ENCODE results near the gene VPS13A.
"Not testable (repeated sequence)": the region's sequence is repeated elsewhere in the genome, so short reads cannot be mapped to it uniquely, and the experiment has no call there.

The VPS13A gene

DNA sequence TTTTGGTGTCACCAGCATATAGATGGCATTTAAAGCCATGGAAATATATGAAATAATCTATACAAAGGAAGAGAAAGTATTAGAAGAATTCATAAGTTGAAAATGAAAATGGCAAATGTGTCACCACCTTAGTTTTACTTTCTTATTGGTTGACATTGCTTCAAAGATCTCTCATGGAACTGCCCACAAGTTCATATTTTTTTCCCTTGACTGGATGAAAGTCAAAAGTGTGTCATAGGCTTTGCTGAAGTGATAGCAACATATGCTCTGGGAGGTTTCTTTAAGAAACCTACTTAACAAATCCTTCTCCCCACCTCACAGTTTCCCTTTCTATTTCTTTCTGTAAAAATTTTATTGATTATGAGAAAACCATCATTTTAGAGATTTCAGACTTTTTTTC lies 127.2 kb downstream of the VPS13A start:
- no peak for DNase-seq (ENCODE audit: low read depth in 2 of 2)

DNA sequence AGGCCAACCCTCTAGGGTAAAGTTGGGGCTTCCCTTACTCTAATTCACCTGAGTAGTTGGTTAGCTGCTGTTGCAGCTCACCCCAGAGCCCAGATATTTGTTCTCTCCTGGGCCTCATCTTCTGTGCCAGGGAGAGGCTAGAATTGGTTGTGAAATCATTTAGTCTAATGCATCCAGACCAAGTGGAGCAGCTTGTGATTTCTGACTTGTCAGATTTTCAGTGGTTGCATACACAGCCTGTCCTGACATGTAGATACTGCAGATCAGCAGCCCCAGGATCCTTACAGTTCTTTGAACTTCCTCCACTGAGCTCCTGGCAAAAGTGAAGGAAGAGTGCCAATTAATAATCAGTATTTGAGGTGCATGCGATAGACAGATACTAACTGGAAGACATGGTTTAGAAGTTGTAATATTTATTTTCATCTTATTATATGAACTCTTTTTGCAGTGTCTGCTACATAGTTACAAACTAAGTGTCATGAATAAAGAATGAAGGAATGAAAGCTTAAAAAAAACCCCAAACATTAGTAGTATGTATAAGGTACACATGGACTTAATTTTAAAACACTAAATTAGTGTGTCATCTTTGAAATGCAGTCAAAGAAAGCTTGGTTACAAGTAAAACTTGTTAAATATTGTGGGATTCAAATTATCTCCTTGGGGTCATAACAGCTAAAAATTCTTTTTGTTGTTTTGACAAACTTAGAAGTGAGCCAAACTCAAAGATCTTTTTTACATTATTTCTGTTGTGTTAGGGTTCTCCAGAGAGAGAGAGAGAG lies 128.5 kb downstream of the VPS13A start:
- DNase-seq (ENCODE audit: low read depth in 2 of 2): no peak

DNA sequence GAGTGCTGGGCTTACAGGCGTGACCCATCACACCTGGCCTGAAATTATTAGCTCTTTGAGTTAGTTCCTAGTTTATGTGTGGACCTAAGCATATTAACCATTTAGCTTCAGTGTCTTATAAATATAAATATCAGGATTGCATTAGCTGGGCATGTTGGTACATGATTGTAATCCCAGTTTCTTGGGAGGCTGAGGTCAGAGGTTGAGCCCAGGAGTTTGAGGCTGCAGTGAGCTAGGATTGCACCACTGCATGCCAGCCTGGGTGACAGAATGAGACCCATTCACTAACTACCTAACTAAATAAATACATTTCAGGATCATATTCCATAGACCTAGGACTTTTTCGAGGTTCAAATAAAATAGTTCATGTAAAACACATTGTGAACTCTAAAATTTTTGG lies 129.8 kb downstream of the VPS13A start:
- no peak for DNase-seq (ENCODE audit: low read depth in 2 of 2)

DNA sequence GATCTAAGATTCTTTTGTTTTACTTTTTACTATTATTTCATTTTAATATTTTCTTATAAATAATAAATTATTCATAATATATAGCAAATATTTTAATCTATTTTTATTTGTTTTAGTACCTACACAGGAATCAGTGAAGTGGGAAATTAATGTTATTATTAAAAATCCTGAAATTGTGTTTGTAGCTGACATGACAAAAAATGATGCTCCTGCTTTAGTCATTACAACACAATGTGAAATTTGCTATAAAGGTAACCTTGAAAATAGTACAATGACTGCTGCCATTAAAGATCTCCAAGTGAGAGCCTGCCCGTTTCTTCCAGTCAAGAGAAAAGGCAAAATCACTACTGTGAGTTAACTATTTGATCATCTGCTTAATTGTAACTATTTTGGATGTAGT lies 138.7 kb downstream of the VPS13A start:
- no peak for DNase-seq (ENCODE audit: low read depth in 2 of 2)

DNA sequence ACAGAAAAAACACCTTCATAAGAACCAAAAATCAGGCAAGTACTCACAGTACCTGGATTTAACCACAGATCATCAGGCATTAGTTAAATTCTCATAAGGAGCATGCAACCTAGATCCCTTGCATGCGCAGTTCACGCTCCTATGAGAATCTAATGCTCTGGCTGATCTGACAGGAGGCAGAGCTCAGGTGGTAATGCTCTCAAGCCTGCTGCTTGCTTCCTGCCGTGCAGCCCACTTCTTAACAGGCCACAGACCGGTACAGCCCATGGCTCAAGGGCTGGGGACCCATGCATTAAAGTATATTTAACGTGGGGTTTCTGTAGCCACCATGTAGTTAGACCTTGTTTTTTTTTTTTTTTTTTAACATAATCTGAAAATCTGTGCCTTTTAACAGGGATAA lies 147.7 kb downstream of the VPS13A start:
- no peak for DNase-seq (ENCODE audit: low read depth in 2 of 2)

DNA sequence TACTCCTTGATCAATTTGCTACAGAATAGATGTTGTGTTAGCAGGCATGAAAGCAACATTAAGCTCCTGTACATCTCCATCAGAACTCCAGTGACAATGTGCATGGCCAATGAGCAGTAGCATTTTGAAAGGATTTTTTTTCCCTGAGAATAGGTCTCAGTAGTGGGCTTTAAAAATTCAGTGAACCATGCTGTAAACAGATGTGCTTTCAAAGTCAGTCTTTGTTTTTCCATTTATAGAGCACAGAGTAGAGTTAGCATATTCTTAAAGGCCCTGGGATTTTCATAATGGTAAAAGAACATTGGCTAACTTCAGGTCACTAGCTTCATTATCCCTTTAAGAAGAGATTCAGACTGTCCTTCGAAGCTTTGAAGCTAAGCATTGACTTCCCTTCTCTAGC lies 150.8 kb downstream of the VPS13A start:
- no peak for DNase-seq (ENCODE audit: low read depth in 2 of 2)

DNA sequence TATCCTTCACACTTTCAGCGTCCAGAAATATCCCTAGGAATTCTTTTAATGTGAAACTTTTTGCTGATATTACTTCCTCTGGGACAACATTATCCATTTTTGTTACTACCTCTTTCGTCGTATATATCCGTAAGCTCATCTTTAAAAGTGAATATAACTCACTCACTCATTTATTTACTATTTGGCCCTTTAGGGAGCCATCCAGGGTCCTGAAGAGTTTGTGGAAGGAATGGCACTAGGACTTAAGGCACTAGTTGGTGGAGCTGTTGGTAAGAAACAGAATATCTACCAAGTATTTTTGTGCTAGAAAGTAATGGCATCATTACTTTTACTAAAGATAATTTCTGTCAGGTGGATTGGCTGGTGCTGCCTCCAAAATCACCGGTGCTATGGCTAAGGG lies 192.7 kb downstream of the VPS13A start:
- no peak for DNase-seq (ENCODE audit: low read depth in 2 of 2)

DNA sequence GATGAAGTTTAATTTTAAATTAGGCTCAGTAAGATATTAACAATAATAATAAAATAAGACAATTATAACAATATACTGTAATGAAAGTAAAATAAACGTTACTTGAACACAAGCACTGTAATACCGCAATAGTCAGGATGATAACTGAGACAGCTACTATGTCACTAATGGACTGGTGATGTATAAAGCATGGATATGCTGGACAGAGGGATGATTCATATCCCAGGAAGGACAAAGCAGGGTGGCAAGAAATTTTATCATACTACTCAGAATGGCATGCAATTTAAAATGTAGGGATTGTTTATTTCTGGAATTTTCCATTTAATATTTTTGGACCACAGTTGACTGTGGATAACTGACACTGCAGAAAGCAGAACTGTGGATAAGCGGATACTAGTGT lies 196.9 kb downstream of the VPS13A start:
- no peak for DNase-seq (ENCODE audit: low read depth in 2 of 2)

DNA sequence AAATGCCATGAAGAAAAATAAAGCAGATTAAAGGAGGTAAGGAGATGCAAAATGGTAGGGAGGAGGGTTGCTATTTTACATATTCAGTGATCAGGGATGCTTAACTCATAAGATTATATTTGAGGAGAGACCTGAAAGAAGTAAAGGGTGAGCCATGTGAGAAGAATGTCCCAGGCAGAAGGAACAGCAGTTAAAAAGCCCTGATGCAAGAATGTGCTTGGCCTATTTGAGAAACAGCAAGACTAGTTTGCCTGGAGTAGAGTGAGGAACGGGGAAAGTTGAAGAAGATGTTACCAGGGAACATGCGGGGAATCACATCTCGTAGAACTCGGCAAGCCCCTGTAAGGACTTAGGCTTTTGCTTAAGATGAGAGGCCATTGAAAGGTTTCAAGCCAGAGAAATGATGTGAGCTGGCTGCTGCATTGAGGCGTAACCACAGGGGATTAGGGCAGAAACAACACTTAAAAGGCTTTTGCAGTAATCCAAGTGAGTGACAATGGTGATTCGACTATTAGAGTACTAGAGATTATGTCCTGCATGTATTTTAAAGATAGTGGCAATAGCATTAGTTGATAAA lies 198.7 kb downstream of the VPS13A start:
- no peak for DNase-seq (ENCODE audit: low read depth in 2 of 2)

DNA sequence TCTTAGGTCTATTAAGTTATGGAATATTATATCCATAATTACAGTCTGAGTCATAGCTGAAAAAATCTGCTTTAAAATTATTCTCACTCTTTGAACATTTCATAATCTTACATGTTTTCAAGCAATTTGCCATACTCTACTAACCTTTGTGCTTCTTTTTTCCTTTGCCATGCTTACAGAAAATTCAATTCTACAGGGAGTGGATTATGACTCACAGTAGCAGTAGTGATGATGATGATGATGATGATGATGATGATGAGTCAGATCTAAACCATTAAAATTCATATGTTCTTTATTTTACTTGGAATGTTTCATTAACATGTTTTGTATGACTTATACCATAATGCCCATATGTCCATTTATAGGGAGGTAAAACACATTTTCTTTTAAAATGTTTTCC lies 207.1 kb downstream of the VPS13A start:
- no peak for DNase-seq (ENCODE audit: low read depth in 2 of 2)

DNA sequence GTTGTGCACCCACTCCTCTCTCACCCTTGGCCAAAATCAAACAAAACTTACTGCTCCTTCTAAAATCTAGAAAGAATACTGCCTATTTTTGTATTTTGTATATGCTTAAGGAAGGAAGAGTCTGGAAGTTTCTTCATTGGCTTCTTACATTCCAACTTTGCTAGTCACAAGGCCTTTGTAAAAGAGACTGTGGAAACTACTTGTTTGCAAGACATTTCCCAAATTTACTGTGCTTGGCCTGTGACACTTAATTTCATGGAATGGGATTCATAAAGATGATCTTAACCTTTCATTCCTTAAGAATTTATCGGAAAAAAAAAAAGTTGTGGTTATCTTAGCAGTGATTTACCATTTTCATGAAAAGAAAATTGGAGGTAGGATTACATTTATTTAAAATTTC lies 208.9 kb downstream of the VPS13A start:
- no peak for DNase-seq (ENCODE audit: low read depth in 2 of 2)

DNA sequence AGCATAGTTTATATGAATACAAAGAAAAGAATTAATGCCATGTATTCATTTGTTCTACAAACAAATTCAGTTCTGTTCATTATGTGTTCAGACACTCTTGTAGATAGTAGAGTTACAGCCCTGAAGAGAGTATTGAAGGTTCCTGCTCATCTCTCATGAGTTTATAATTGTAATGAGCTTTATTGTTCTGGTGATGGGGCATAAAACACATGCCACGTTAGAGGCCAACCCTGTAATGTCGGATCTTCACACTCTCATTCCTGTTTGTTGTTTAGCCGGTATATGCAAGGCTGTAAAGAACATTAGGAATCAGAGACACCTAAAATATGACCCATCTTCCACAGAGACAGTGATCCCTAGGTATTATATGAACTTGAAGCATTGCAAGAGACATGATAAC lies 214.5 kb downstream of the VPS13A start:
- no peak for DNase-seq (ENCODE audit: low read depth in 2 of 2)

DNA sequence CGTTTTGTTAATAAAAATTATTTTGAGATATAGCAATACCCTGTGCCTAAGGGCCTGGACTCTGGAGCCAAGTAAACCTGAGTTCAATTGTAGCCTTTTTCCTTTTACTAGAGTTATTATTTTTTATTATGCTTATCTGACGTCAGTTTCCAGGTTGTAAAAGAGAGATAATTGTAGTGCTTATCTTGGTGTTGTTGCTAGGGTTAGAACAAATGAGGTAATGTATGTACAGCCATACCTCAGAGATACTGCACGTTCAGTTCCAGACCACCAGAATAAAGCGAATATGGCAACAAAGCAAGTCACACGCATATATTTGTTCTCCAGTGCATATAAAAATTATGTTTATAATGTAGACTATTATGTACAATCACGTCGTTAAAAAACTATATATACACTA lies 215.0 kb downstream of the VPS13A start:
- no peak for DNase-seq (ENCODE audit: low read depth in 2 of 2)

DNA sequence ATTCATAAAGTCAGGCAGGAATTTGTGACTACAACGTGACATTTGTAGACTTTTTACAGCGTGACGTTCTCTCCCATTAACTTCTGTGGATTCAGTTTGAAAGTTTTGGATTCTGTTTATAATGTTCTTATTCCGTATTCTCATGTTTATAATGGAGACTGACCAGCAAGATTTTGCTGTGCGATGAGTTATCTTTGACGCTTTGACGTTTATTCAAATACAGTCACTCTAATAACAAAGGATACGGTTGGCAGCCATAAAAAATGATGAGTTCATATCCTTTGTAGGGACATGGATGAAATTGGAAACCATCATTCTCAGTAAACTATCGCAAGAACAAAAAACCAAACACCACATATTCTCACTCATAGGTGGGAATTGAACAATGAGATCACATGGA lies 221.2 kb downstream of the VPS13A start:
- not testable (repeated sequence) for DNase-seq (ENCODE audit: low read depth in 2 of 2)

DNA sequence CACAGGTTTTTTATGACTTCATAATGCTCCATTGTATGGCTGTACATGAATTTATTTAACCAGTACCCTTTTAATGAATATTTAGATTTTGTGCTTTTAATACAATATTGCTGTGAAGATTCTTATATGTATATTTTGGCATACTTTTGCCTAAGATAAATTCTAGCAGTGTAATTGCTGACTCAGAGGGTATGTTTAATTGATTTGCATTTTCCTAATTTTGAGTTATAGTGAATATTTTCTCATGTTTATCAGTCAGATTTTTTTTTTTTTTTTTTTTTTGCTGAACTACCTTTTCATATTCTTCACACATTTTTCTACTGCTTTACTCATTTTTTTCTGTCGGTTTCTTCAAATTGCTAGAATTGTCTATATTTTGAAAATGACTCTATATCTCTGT lies 222.6 kb downstream of the VPS13A start:
- no peak for DNase-seq (ENCODE audit: low read depth in 2 of 2)

DNA sequence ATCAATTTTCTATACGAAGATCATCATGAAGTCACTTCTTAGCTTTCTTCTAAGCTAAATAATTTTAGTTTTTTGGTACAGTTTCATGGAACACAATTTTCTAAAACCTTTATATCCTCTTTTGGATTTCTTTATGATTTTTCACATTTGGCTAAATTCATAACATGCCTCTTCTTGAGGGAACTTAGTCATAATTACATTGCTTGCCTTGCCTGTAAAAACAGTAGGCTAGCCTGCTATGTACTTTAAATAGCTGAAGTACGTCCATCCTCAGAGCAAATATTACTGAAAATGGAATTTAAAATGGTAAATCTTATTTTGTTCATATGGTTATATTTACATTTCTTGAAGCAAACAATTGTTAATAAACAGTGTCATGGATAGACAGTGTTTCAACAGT lies 225.0 kb downstream of the VPS13A start:
- no peak for DNase-seq (ENCODE audit: low read depth in 2 of 2)

DNA sequence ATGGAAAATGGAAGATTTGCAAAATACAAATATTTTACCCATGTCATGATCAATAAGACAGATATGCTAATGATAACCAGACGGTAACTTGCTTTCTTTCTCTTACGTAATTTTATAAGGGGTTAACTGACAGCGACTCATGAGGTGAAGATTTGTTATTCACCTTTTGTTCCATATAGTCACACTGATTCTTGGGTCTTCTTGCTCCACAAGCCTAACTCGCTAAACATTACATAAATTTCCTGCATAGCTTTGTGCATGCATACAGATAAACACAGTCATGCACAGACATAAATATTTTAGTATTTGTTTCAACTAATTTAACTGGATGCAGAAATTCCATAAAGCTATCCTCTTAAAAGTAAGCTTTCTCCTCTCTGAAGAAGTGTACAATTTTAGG lies 225.9 kb downstream of the VPS13A start:
- no peak for DNase-seq (ENCODE audit: low read depth in 2 of 2)

DNA sequence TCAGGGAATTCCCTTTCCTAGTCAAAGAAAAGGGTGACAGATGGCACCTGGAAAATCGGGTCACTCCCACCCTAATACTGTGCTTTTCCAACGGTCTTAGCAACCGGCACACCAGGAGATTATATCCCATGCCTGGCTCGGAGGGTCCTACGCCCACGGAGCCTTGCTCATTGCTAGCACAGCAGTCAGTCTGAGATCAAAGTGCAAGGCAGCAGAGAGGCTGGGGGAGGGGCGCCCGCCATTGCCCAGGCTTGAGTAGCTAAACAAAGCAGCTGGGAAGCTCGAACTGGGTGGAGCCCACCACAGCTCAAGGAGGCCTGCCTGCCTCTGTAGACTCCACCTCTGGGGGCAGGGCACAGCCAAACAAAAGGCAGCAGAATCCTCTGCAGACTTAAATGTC lies 231.2 kb downstream of the VPS13A start:
- DNase-seq (ENCODE audit: low read depth in 2 of 2): not testable (repeated sequence)

DNA sequence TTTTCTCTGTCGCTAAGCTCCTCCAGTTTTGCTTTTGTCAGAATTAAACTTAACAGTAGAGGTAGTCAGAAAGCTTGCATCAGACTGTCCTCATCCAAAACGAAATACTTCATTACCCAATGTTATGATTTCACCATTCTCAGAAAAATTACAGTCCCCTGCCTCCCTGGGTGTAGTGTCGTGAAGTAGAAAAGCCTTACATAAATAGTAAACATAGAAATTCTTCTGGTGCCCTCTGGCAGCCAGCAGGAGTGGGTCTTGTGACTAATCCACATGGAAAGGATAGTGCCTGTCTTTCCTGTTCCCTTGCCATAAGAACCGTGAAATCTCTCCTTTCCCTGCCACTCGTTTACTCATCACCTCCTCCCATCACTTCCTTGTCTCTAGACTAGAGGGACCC lies 240.2 kb downstream of the VPS13A start:
- no peak for DNase-seq (ENCODE audit: low read depth in 2 of 2)

DNA sequence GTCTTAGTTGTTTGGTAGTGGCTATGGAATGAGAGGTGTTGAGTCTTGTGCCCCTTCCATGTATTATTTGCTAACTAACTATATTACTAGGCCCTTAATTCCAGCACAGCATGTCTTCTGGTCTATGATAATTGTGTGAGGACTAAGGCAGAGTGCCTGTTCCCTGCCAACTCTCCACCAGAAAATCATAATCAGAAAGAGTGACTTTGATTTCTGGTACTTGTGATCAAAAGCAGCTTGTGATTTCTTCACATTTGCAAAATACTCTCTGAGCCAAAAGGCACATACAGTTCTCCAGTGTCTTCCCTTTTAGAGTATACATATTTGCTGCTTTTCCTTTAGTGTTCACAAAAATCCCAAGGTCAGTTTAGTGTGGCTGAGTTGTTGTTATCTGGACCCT lies 240.9 kb downstream of the VPS13A start:
- no peak for DNase-seq (ENCODE audit: low read depth in 2 of 2)

DNA sequence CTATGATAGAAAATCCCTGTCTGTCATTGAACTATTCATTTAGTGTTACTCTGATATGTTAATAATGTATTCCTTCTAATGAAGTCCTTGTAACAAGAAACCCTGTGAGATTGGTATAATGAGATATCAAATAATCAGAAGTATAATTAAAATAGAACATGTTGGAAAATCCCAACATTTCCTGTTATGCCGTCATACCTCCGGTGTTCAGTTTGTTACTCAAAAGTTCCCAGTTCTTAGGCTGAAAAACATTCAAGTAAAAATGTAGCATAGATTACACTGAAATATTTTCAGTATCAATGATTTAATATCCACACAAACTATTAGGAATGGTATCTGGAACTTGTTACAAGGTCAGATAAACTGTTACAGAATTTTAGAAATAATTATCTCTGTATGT lies 243.3 kb downstream of the VPS13A start:
- no peak for DNase-seq (ENCODE audit: low read depth in 2 of 2)

DNA sequence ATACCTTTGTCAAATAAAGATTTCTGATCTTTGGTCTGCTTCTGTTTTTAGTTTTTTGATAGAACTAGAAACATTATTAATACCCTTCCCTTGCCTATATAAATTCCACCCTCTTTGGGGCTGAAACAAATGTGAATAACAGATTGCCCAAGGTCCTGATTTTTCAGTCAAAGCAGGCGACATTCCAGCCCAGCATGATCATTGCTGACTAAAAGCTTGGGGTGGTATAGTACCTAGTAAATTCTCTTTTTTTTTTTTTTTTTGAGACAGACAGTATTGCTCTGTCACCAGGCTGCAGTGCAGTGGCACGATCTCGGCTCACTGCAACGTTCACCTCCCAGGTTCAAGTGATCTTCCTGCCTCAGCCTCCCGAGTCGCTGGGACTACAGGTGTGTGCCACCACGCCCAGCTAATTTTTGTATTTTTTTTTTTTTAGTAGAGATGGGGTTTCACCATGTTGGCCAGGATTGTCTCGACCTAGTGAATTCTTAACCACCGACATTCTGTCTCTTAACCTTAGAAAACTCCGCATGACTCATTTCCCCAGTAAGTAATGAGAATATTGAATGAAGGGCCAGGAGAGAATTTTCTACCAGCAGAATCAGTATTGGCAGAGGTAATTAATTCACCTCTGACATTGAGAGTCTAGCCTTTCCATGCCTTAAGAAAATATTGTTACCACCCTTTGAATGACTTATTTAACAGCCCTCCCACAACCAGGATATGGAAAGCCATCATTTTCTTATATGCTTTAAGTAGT lies 244.4 kb downstream of the VPS13A start:
- DNase-seq (ENCODE audit: low read depth in 2 of 2): no peak

DNA sequence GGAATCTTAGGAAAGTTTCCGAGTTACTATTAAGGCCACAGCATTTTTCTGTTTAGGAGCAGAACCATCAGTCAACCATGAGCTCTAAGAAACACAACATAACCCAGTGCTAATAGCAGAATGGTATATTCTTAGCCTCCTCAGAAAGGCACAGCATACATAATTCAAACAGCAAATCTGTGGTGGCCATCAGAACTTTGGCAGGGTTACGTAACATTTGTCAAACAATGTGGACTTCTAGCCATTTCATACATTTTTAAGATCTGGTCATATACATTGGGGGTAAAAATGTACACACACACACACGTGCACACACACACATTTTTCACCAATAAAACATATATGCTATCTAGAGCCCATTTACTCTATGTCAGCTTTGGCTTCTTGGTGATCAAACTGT lies 245.6 kb downstream of the VPS13A start:
- DNase-seq (ENCODE audit: low read depth in 2 of 2): no peak
